ENCODE results near the gene GUCD1. TPM values are rescaled to one million over a fixed set of nuclear protein-coding genes. Genes with fewer than 3 reads are reported as not detected.

GUCD1 gene
- total RNA-seq, 3 donors from 2014 or later (not counting 1 experiment from before 2014, with no cell fraction given): 76.9 to 102 (median 94.9) TPM

- DNase-seq (no peak), ATAC-seq (no peak)
- Mint-ChIP-seq H3K4me3 (no peak overlapping the region), H3K27ac (no peak overlapping the region), H3K9me3 (no peaks in the 10 kb centered on the region), H3K27me3 (ENCODE audit: low read depth in 2 of 2) (peaks cover 17 to 35% of the 10 kb centered on the region in 2 donors), H3K36me3 (no peaks in the 10 kb centered on the region), H3K4me1 (no peaks in the 10 kb centered on the region)
- TF ChIP-seq, protein P1, sequence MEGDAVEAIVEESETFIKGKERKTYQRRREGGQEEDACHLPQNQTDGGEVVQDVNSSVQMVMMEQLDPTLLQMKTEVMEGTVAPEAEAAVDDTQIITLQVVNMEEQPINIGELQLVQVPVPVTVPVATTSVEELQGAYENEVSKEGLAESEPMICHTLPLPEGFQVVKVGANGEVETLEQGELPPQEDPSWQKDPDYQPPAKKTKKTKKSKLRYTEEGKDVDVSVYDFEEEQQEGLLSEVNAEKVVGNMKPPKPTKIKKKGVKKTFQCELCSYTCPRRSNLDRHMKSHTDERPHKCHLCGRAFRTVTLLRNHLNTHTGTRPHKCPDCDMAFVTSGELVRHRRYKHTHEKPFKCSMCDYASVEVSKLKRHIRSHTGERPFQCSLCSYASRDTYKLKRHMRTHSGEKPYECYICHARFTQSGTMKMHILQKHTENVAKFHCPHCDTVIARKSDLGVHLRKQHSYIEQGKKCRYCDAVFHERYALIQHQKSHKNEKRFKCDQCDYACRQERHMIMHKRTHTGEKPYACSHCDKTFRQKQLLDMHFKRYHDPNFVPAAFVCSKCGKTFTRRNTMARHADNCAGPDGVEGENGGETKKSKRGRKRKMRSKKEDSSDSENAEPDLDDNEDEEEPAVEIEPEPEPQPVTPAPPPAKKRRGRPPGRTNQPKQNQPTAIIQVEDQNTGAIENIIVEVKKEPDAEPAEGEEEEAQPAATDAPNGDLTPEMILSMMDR (IDR thresholded peaks at IDR 0.05): no peak
- 89% methylated on average over 3 of the region's 3 CpGs for WGBS (ENCODE audit: insufficient coverage)
- Histone ChIP-seq H3K4me3 (ENCODE audit: low read length) (no peak overlapping the region), H3K27ac (ENCODE audit: low read length) (no peak overlapping the region), H3K9me3 (ENCODE audit: control insufficient read depth, insufficient read depth, low read length) (no peaks in the 10 kb centered on the region), H3K36me3 (ENCODE audit: control insufficient read depth, insufficient read depth, low read length) (no peaks in the 10 kb centered on the region), H3K4me1 (ENCODE audit: control insufficient read depth, insufficient read depth, low read length) (no peaks in the 10 kb centered on the region), H3K27me3 (ENCODE audit: control insufficient read depth, insufficient read depth, low read length) (peaks cover 8% of the 10 kb centered on the region)
- intact Hi-C loops (cut with micrococcal nuclease): no loop called here
These were observed 62.5 kb downstream of the GUCD1 start for GRCh38 chr22:24492391-24492790.

Other genes with a start within 250 kb of the GUCD1 start
- 10 to 100 TPM; 11.0 to 15.0 (median 11.7) TPM for gene ADORA2A, start 127.5 kb downstream of the GUCD1 start, total RNA-seq
- gene UPB1, start 59.8 kb downstream of the GUCD1 start, total RNA-seq: 1 to 10 TPM in 1 of 3 donors, under 1 TPM in 2; 0.33 to 1.6 (median 0.50) TPM
- gene SNRPD3, start 861 bp upstream of the GUCD1 start, total RNA-seq: 10 to 100 TPM; 40.9 to 44.6 (median 44.0) TPM
- gene LRRC75B, start 37.9 kb upstream of the GUCD1 start, total RNA-seq: 1 to 10 TPM; 1.7 to 4.8 (median 2.3) TPM
- gene GGT1, start 48.1 kb upstream of the GUCD1 start, total RNA-seq: 10 to 100 TPM in 1 of 3 donors, 1 to 10 TPM in 2; 4.0 to 11.9 (median 7.0) TPM
- gene PIWIL3, start 219.6 kb upstream of the GUCD1 start, total RNA-seq: not detected

Measured in natural killer cell (primary cell).